ENCODE data around the gene GNA12. TPM values are rescaled to one million over a fixed set of nuclear protein-coding genes. Genes with fewer than 3 reads are reported as not detected.

GNA12 gene
- total and polyA plus RNA-seq, 9 of the 15 experiments (the other 6 are each of a cell fraction or from before 2014, with no cell fraction given) = 0.65 to 32.7 (median 9.6) TPM

DNA sequence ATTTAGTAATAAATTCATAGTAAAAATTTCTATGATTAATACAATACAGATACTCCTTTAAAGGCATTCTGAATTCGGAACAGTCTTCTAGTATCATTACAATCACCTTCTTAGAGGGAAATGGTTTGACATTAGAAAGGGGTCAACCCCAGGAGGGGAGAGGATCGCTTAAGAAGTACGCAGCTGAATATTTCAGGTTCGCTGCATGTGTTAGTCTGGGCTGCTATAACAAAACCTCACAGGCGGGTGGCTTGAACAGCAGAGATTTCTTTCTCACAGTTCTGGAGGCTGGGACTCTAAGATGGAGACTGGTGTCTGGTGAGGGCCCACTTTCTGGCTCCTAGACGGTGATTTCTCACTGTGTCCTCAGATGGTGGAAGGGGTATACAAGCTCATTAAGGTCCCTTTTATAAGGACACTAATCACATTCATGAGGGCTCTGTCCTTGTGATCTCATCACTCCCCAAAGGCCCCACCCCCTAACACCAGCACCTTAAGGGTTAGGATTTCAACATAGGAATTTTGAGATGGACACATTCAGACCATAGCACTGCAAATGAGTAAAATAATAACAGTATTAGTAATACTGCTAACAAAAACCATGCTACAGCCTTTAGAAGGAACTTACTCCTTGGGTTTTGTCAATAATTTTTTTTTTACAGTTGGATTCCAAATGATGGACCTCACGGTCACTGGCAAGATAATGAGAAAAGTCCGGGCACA lies 34.0 kb downstream of the GNA12 start:
- in situ Hi-C loops (cut with MboI) (no loop called here), intact Hi-C loops (cut with micrococcal nuclease) (no loop called here)
- H3K27me3 ChIP-seq (ENCODE audit: control insufficient read depth in 2 of 2, insufficient read depth in 2 of 2, low read length in 2 of 2) = no peaks in the 10 kb centered on the region
- ChIA-PET CTCF (ENCODE audit: low intra/inter-chr PET ratio) (no interaction called here), POLR2A (interaction anchor here (1.0 to 1.6 kb wide), 2 partner anchors 10 to 13 kb away, joined by 3 to 4 read pairs; no protein-coding TSS in a partner anchor)
- 84% methylated on average over 8 of the region's 8 CpGs for WGBS (ENCODE audit: insufficient coverage, low coverage, missing lambda C conversion rate)
- H3K4me2 ChIP-seq (ENCODE audit: insufficient read depth, low read length) = no peak overlapping the region
- no peak for DNase-seq (ENCODE audit: extremely low read depth in 1 of 4, low spot score in 3 of 4)
- H2AFZ ChIP-seq (ENCODE audit: low read depth, low read length) = no peak overlapping the region
- H3K27ac ChIP-seq (ENCODE audit: extremely low read depth, low read depth, low read length) = no peak overlapping the region
- H3K79me2 ChIP-seq (ENCODE audit: control insufficient read depth, insufficient read depth, low read length) = peaks cover 5% of the 10 kb centered on the region; the same call in 1 of the 3 replicates
- H4K20me1 ChIP-seq (replicated peaks; ENCODE audit: control insufficient read depth, insufficient read depth, low read length) = 0 out of 2 replicates have a peak, but pooled peaks cover 10% of the 10 kb centered on the region
- no peak for FAIRE-seq
- BruUV-seq (replicated peaks) = no TSS peak
- H3K4me1 ChIP-seq (replicated peaks in 1 of 2; ENCODE audit: control insufficient read depth in 2 of 2, insufficient read depth in 2 of 2, low read length in 2 of 2) = peaks cover 7 to 17% of the 10 kb centered on the region in 2 experiments; a peak in 4 of 5 replicates
- no peak for TF ChIP-seq ZNF165 (CRISPR knock-in tag; IDR thresholded peaks at IDR 0.05; ENCODE audit: borderline replicate concordance)
- TF ChIP-seq ZNF12 (CRISPR knock-in tag; IDR thresholded peaks at IDR 0.05) = 0 out of 2 replicates have a peak, but pooled peaks have one; percentile 66
- no peaks in the 10 kb centered on the region for H3K36me3 ChIP-seq (ENCODE audit: control insufficient read depth, insufficient read depth, low read length)
- no peaks in the 10 kb centered on the region for H3K9me3 ChIP-seq (replicated peaks; ENCODE audit: control insufficient read depth, insufficient read depth, low read depth, low read length)
- H3K9me1 ChIP-seq (ENCODE audit: control insufficient read depth, insufficient read depth, low read length) = no peaks in the 10 kb centered on the region
- H3K9ac ChIP-seq (ENCODE audit: insufficient read depth in 1 of 2, low read depth in 2 of 2, low read length in 2 of 2) = no peak overlapping the region
- H3K4me3 ChIP-seq = no peak overlapping the region
- ATAC-seq = no peak

DNA sequence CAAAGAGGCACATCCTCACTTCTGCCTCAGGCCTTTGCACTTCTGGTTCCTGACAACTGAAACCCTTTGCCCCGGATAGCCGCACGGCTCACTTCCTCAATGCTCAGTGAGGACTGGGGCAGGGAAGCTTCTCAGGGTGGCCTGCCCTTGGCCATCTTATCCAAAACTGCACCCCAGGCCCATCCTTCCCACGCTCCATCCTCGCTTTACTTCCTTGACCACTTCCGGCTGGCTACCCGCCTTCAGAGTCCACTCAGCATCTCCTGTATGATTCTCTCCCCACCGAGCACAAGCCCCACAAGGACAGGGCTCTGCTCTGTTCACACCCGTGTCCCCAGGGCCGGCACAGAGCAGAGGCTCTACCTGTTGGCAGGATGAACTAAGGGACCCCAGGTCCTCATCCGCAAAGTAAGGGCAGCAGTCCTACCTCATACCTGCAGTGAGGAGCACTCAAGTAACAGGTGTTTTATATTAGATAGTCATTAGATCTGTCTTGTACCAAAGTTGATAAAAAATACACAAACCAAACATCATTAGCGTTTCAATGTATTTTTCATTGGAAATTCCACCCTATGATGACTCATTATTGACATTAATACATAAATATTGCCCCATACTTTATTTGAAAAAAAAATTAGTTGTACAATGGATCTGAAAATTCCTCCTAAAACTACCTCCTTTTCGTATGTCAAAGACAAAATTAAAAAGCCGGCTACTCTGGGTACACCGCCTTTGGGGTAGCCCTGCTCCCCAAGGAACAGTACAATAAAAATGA lies 35.0 kb downstream of the GNA12 start:
- Histone ChIP-seq H2AFZ (ENCODE audit: low read depth, low read length) (no peak overlapping the region), H3K27ac (ENCODE audit: extremely low read depth, low read depth, low read length) (no peak overlapping the region), H3K9me1 (ENCODE audit: control insufficient read depth, insufficient read depth, low read length) (no peaks in the 10 kb centered on the region), H3K79me2 (ENCODE audit: control insufficient read depth, insufficient read depth, low read length) (peaks cover 3% of the 10 kb centered on the region; the same call in 1 of the 3 replicates), H3K27me3 (ENCODE audit: control insufficient read depth in 2 of 2, insufficient read depth in 2 of 2, low read length in 2 of 2) (no peaks in the 10 kb centered on the region), H3K4me3 (no peak overlapping the region), H4K20me1 (replicated peaks; ENCODE audit: control insufficient read depth, insufficient read depth, low read length) (0 out of 2 replicates have a peak, but pooled peaks cover 10% of the 10 kb centered on the region), H3K36me3 (ENCODE audit: control insufficient read depth, insufficient read depth, low read length) (no peaks in the 10 kb centered on the region), H3K9me3 (replicated peaks; ENCODE audit: control insufficient read depth, insufficient read depth, low read depth, low read length) (no peaks in the 10 kb centered on the region), H3K4me2 (ENCODE audit: insufficient read depth, low read length) (no peak overlapping the region), H3K4me1 (replicated peaks in 1 of 2; ENCODE audit: control insufficient read depth in 2 of 2, insufficient read depth in 2 of 2, low read length in 2 of 2) (peaks cover 15 to 20% of the 10 kb centered on the region in 2 experiments; a peak in 4 of 5 replicates), H3K9ac (ENCODE audit: insufficient read depth in 1 of 2, low read depth in 2 of 2, low read length in 2 of 2) (peak overlapping the region in 1 of 2 experiments; percentile 16; a peak in 1 of 4 replicates)
- FAIRE-seq = no peak
- BruUV-seq (replicated peaks) = no TSS peak
- ATAC-seq = no peak
- 76% methylated on average over 15 of the region's 15 CpGs for WGBS (ENCODE audit: insufficient coverage, low coverage, missing lambda C conversion rate)
- DNase-seq (ENCODE audit: extremely low read depth in 1 of 4, low spot score in 3 of 4) = peak in 2 of 4 experiments; percentile 29 to 33
- intact Hi-C loops (cut with micrococcal nuclease) (no loop called here), in situ Hi-C loops (cut with MboI) (no loop called here)
- CTCF ChIA-PET (ENCODE audit: low intra/inter-chr PET ratio) = no interaction called here
- POLR2A ChIA-PET = interaction anchor here (1.0 to 1.6 kb wide), 3 partner anchors 9 to 15 kb away, joined by 3 to 4 read pairs (median 3); no protein-coding TSS in a partner anchor
- TF ChIP-seq, protein P1, sequence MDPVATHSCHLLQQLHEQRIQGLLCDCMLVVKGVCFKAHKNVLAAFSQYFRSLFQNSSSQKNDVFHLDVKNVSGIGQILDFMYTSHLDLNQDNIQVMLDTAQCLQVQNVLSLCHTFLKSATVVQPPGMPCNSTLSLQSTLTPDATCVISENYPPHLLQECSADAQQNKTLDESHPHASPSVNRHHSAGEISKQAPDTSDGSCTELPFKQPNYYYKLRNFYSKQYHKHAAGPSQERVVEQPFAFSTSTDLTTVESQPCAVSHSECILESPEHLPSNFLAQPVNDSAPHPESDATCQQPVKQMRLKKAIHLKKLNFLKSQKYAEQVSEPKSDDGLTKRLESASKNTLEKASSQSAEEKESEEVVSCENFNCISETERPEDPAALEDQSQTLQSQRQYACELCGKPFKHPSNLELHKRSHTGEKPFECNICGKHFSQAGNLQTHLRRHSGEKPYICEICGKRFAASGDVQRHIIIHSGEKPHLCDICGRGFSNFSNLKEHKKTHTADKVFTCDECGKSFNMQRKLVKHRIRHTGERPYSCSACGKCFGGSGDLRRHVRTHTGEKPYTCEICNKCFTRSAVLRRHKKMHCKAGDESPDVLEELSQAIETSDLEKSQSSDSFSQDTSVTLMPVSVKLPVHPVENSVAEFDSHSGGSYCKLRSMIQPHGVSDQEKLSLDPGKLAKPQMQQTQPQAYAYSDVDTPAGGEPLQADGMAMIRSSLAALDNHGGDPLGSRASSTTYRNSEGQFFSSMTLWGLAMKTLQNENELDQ (CRISPR knock-in tag; IDR thresholded peaks at IDR 0.05; ENCODE audit: borderline replicate concordance) = no peak

Measured in K562 (cell line).